IMR-90 (cell line): ENCODE results near the gene ASXL2. TPM values are rescaled to one million over a fixed set of nuclear protein-coding genes. Genes with fewer than 3 reads are reported as not detected.

ENCODE experiments used
- ATAC-seq: fragments of 200-7000 bp; cut with Tn5 transposase; 2 replicates; pipeline ENCODE4 v1.9.1; 2020; ENCODE audit warnings: low read depth, mild to moderate bottlenecking, moderate library complexity
- BruUV-seq: library from RNA; stranded (reverse); fragments of 400-500 nt; replicated peaks from 2 replicates; lab custom pipeline; 2021; lab: Mats Ljungman, UMichigan
- CTCF ChIA-PET: fragments of 300-600 bp; formaldehyde crosslinking; extraction: SDS; loops from one replicate; lab custom pipeline; 2021; ENCODE audit warnings: antibody characterized with exemption; lab: Yijun Ruan, JAX
- POLR2A ChIA-PET: fragments of 300-600 bp; sonication (Branson Sonifier 250); formaldehyde crosslinking; loops from one replicate; lab custom pipeline; 2022; ENCODE audit warnings: antibody characterized with exemption; ENCODE audit not compliant: unreplicated experiment; lab: Charles Lee
- DNase-seq: peaks from one replicate; pipeline ENCODE4 v3.0.0; 2013
- H2AFZ ChIP-seq: replicated peaks from 2 replicates; pipeline ENCODE3; 2013; ENCODE audit warnings: low read length, mild to moderate bottlenecking; ENCODE audit not compliant: poor library complexity
- H2AK5ac ChIP-seq: 2 replicates; pipeline ENCODE4 v1.6.1; 2013; ENCODE audit warnings: low read depth, low read length, inconsistent platforms
- H2AK9ac ChIP-seq: replicated peaks from 2 replicates; pipeline ENCODE3; 2013; ENCODE audit warnings: mild to moderate bottlenecking, low read depth, low read length, moderate library complexity; ENCODE audit not compliant: poor library complexity
- H2BK120ac ChIP-seq: 2 replicates; pipeline ENCODE4 v1.6.1; 2013; ENCODE audit warnings: low read depth, low read length, inconsistent platforms
- H2BK15ac ChIP-seq: 3 replicates; pipeline ENCODE4 v1.6.1; 2013; ENCODE audit warnings: low read depth, low read length, inconsistent platforms
- H2BK20ac ChIP-seq: 2 replicates; pipeline ENCODE4 v1.6.1; 2013; ENCODE audit warnings: low read depth, mild to moderate bottlenecking, inconsistent platforms, low read length, moderate library complexity
- H2BK5ac ChIP-seq: 2 replicates; pipeline ENCODE4 v1.6.1; 2013; ENCODE audit warnings: mild to moderate bottlenecking, low read depth, low read length, inconsistent platforms; ENCODE audit not compliant: poor library complexity, severe bottlenecking
- H3K14ac ChIP-seq: replicated peaks from 2 replicates; pipeline ENCODE4 v1.6.1; 2013; ENCODE audit warnings: low read depth, low read length, inconsistent platforms
- H3K18ac ChIP-seq: 2 replicates; pipeline ENCODE4 v1.6.1; 2013; ENCODE audit warnings: low read depth, low read length, control low read depth
- H3K23ac ChIP-seq: 2 replicates; pipeline ENCODE4 v1.6.1; 2013; ENCODE audit warnings: low read depth, low read length, inconsistent platforms
- H3K27ac ChIP-seq: 2 replicates; pipeline ENCODE4 v1.5.1; 2013; ENCODE audit warnings: mild to moderate bottlenecking, control low read depth, low read length; ENCODE audit not compliant: insufficient read depth
- H3K27me3 ChIP-seq: 2 replicates; pipeline ENCODE4 v1.6.1; 2013; ENCODE audit warnings: low read length; ENCODE audit not compliant: control insufficient read depth, insufficient read depth
- H3K36me3 ChIP-seq: 2 replicates; pipeline ENCODE4 v1.6.1; 2013; ENCODE audit warnings: low read length, mixed read lengths; ENCODE audit not compliant: control insufficient read depth, insufficient read depth
- H3K4ac ChIP-seq: 2 replicates; pipeline ENCODE4 v1.6.1; 2013; ENCODE audit warnings: low read depth, low read length, inconsistent platforms
- H3K4me1 ChIP-seq: 2 replicates; pipeline ENCODE4 v1.6.1; 2013; ENCODE audit warnings: low read length, mixed read lengths; ENCODE audit not compliant: control insufficient read depth, insufficient read depth
- H3K4me2 ChIP-seq: 2 replicates; pipeline ENCODE4 v1.6.1; 2013; ENCODE audit warnings: low read depth, mild to moderate bottlenecking, control low read depth, low read length, moderate library complexity
- H3K4me3 ChIP-seq: 2 replicates; pipeline ENCODE4 v1.5.1; 2013; ENCODE audit warnings: low read depth, mild to moderate bottlenecking, control low read depth, low read length, moderate library complexity; ENCODE audit not compliant: insufficient read depth
- H3K56ac ChIP-seq: 2 replicates; pipeline ENCODE4 v1.6.1; 2013; ENCODE audit warnings: low read length, inconsistent platforms; ENCODE audit not compliant: insufficient read depth; ENCODE audit errors: extremely low read depth
- H3K79me1 ChIP-seq, 2 experiments: 2 replicates each; pipeline ENCODE4 v1.6.1; 2013; ENCODE audit warnings: low read length in 2 of 2, inconsistent platforms in 1 of 2, low read depth in 1 of 2
- H3K9ac ChIP-seq: 2 replicates; pipeline ENCODE4 v1.6.1; 2013; ENCODE audit warnings: low read depth, low read length, control low read depth
- H3K9me1 ChIP-seq: 2 replicates; pipeline ENCODE4 v1.6.1; 2013; ENCODE audit warnings: low read length, inconsistent platforms; ENCODE audit not compliant: insufficient read depth
- H3K9me3 ChIP-seq: 2 replicates; pipeline ENCODE4 v1.6.1; 2013; ENCODE audit warnings: low read length; ENCODE audit not compliant: control insufficient read depth, insufficient read depth
- H4K20me1 ChIP-seq: 2 replicates; pipeline ENCODE4 v1.6.1; 2013; ENCODE audit warnings: low read length, inconsistent platforms; ENCODE audit not compliant: insufficient read depth
- H4K5ac ChIP-seq: 2 replicates; pipeline ENCODE4 v1.6.1; 2013; ENCODE audit warnings: mild to moderate bottlenecking, low read depth, low read length, control low read depth
- H4K8ac ChIP-seq, 2 experiments: 2 replicates each; pipeline ENCODE4 v1.6.1; 2013; ENCODE audit warnings: low read depth in 2 of 2, low read length in 2 of 2, control low read depth in 1 of 2, inconsistent platforms in 1 of 2
- H4K91ac ChIP-seq: 2 replicates; pipeline ENCODE4 v1.6.1; 2013; ENCODE audit warnings: low read depth, low read length, inconsistent platforms; ENCODE audit not compliant: insufficient read depth
- MAFK ChIP-seq: IDR thresholded peaks from 2 replicates; pipeline ENCODE4 v1.6.1; 2012; ENCODE audit warnings: low read depth, low read length, improper control_type of control experiment
- RFX5 ChIP-seq: IDR thresholded peaks from 2 replicates; pipeline ENCODE4 v1.8.0; 2012; ENCODE audit warnings: low read depth, mild to moderate bottlenecking, low read length, moderate library complexity
- WGBS, 2 experiments: methylation state at CpG; one replicate each; pipeline versions ENCODE4 v1.1.5 to v1.1.7; 2013; ENCODE audit warnings: missing lambda C conversion rate in 2 of 2; ENCODE audit not compliant: insufficient read length in 1 of 2; ENCODE audit errors: extremely low coverage in 2 of 2; 5-methylcytosine and 5-hydroxymethylcytosine counted together
- dilution Hi-C: fragments of 300-500 bp; cut with HindIII; formaldehyde crosslinking; loops from one replicate; pipeline ENCODE4 v1.14.3; 2018; ENCODE audit warnings: low sequenced_read_pairs; ENCODE audit not compliant: unreplicated experiment
- in situ Hi-C: fragments of 300-500 bp; cut with MboI; formaldehyde crosslinking; loops from 3 replicates; pipeline ENCODE4 v1.14.3; 2019; ENCODE audit warnings: low sequenced_read_pairs, inconsistent platforms, mixed read lengths
- intact Hi-C: fragments of 100-400 bp; cut with micrococcal nuclease; formaldehyde crosslinking; loops from 2 replicates; pipeline ENCODE4 v1.10.0; 2022
- polyA plus RNA-seq, 3 experiments: library from polyadenylated mRNA; depleted of rRNA; stranded (reverse); fragments of >200 nt; gene quantifications; 2 replicates each; pipeline ENCODE4 v1.2.3, GENCODE V29; 2012; ENCODE audit warnings: low replicate concordance in 1 of 3
- total RNA-seq: library from RNA; depleted of rRNA; stranded (reverse); fragments of >200 nt; gene quantifications from 2 replicates; pipeline ENCODE4 v1.2.3, GENCODE V29; 2012

The ASXL2 gene
- total and polyA plus RNA-seq, 2 of the 4 experiments (the other 2 are of a cell fraction), result 5.3 to 8.1 TPM

GRCh38 chr2:25926984-25927756 lies 48.9 kb upstream of the ASXL2 start:
- Histone ChIP-seq H3K4ac (no peak overlapping the region), H2AK9ac (no peak overlapping the region), H3K18ac (no peak overlapping the region), H4K8ac (no peak overlapping the region), H3K79me1 (no peaks in the 10 kb centered on the region), H3K4me2 (no peak overlapping the region), H2BK5ac (no peak overlapping the region), H2AFZ (no peak overlapping the region), H3K23ac (no peak overlapping the region), H4K5ac (no peak overlapping the region), H3K56ac (no peak overlapping the region), H4K20me1 (no peaks in the 10 kb centered on the region), H3K36me3 (peaks cover 27% of the 10 kb centered on the region), H2BK20ac (no peak overlapping the region), H2BK15ac (no peak overlapping the region), H3K4me1 (no peaks in the 10 kb centered on the region), H3K27me3 (peaks cover 15% of the 10 kb centered on the region), H3K9me3 (no peaks in the 10 kb centered on the region), H3K4me3 (no peak overlapping the region), H3K9ac (no peak overlapping the region), H3K14ac (no peak overlapping the region), H3K27ac (no peak overlapping the region), H2BK120ac (no peak overlapping the region), H4K91ac (no peak overlapping the region), H2AK5ac (no peak overlapping the region), H3K9me1 (no peaks in the 10 kb centered on the region; the same call in 1 of the 2 replicates)
- intact Hi-C loops (no loop called here), dilution Hi-C loops (no loop called here), in situ Hi-C loops (no loop called here)
- CTCF ChIA-PET, result no interaction called here
- no peak for TF ChIP-seq RFX5
- TF ChIP-seq MAFK, result no peak
- no TSS peak for BruUV-seq
- ATAC-seq (no peak), DNase-seq (no peak)
- POLR2A ChIA-PET, result no interaction called here
- WGBS, 2 experiments, result 79% methylated on average over 4 of the region's 18 CpGs; no CpG with 5 or more reads in 1 of the 2 experiments
